HCT116 (cell line): Measurements from ENCODE around the gene IGFL3. TPM values are rescaled to one million over a fixed set of nuclear protein-coding genes. Genes with fewer than 3 reads are reported as not detected.

Source experiments
- ATAC-seq: fragments of 200-7000 bp; cut with Tn5 transposase; 2 replicates; pipeline ENCODE4 v1.9.1; 2020; ENCODE audit warnings: mild to moderate bottlenecking, moderate library complexity
- BruUV-seq: library from RNA; stranded (reverse); fragments of 400-500 nt; replicated peaks from 2 replicates; lab custom pipeline; 2021; lab: Mats Ljungman, UMichigan
- CTCF ChIA-PET: fragments of 300-600 bp; sonication (Branson Sonifier 250); formaldehyde crosslinking; loops from one replicate; lab custom pipeline; 2021; ENCODE audit warnings: antibody characterized with exemption; lab: Charles Lee
- POLR2A ChIA-PET: fragments of 300-600, 350-600 bp; sonication (Branson Sonifier 250); formaldehyde crosslinking; loops from one replicate; lab custom pipeline; 2021; ENCODE audit warnings: antibody characterized with exemption; lab: Charles Lee
- RAD21 ChIA-PET, 2 experiments: fragments of 300-600 bp; sonication (Branson Sonifier 250); formaldehyde crosslinking; loops; one replicate each; lab custom pipeline; 2023; ENCODE audit warnings: low total read pairs in 2 of 2; ENCODE audit not compliant: uncharacterized antibody in 2 of 2, unreplicated experiment in 2 of 2, low non-redundant PET in 1 of 2; lab: Charles Lee
- DNase-seq: peaks from one replicate; pipeline ENCODE4 v3.0.0-alpha.2; 2010; ENCODE audit warnings: low read depth, low spot score
- H2AFZ ChIP-seq: fragments of 200-600 bp; shearing (Covaris generic), sonication (generic); 2 replicates; pipeline ENCODE4 v1.6.1; 2017; ENCODE audit warnings: low read depth, mixed run types, mixed read lengths, antibody characterized with exemption, low read length; ENCODE audit not compliant: poor library complexity, severe bottlenecking
- H3K27ac ChIP-seq: 2 replicates; pipeline ENCODE4 v1.5.1; 2012; ENCODE audit warnings: low read depth, low read length
- H3K27me3 ChIP-seq: fragments of 200-600 bp; sonication (generic); 2 replicates; pipeline ENCODE4 v1.6.1; 2016; ENCODE audit warnings: mixed run types, low read length, mixed read lengths; ENCODE audit not compliant: insufficient read depth
- H3K36me3 ChIP-seq, 2 experiments: fragments of 200-500 bp in 1 of 2; fragments of 200-600 bp in 1 of 2; sonication (Bioruptor generic) in 1 of 2; sonication (generic) in 1 of 2; 2 replicates each; pipeline versions ENCODE4 v1.5.1 to v1.6.1; 2014 to 2016; ENCODE audit warnings: low read length in 2 of 2, inconsistent platforms in 1 of 2, mixed read lengths in 1 of 2, mixed run types in 1 of 2; ENCODE audit not compliant: insufficient read depth in 2 of 2, control insufficient read depth in 1 of 2
- H3K4me1 ChIP-seq, 2 experiments: fragments of 200-600 bp in 1 of 2; sonication (generic) in 1 of 2; 2 replicates each; pipeline versions ENCODE4 v1.5.1 to v1.6.1; 2012 to 2017; ENCODE audit warnings: low read length in 2 of 2, inconsistent platforms in 1 of 2, mild to moderate bottlenecking in 1 of 2, mixed read lengths in 1 of 2, mixed run types in 1 of 2, moderate library complexity in 1 of 2; ENCODE audit not compliant: insufficient read depth in 2 of 2, control insufficient read depth in 1 of 2
- H3K4me2 ChIP-seq: fragments of 200-600 bp; sonication (generic); 2 replicates; pipeline ENCODE4 v1.6.1; 2017; ENCODE audit warnings: mixed run types, low read length, mixed read lengths
- H3K4me3 ChIP-seq, 2 experiments: fragments of 200-600 bp in 1 of 2; sonication (generic) in 1 of 2; replicated peaks in 1 of 2; 2 replicates each; pipeline ENCODE4 v1.5.1; 2011 to 2016; ENCODE audit warnings: low read length in 2 of 2, control low read depth in 1 of 2, low read depth in 1 of 2, mild to moderate bottlenecking in 1 of 2, mixed read lengths in 1 of 2, mixed run types in 1 of 2
- H3K79me2 ChIP-seq: fragments of 200-600 bp; sonication (generic); 2 replicates; pipeline ENCODE4 v1.6.1; 2017; ENCODE audit warnings: mild to moderate bottlenecking, mixed run types, low read length, moderate library complexity, mixed read lengths; ENCODE audit not compliant: insufficient read depth
- H3K9ac ChIP-seq: fragments of 200-600 bp; sonication (generic); 2 replicates; pipeline ENCODE4 v1.6.1; 2016; ENCODE audit warnings: low read length, mixed read lengths
- H3K9me2 ChIP-seq: fragments of 200-600 bp; sonication (generic), shearing (Covaris generic); 2 replicates; pipeline ENCODE4 v1.6.1; 2017; ENCODE audit warnings: mixed run types, mild to moderate bottlenecking, moderate library complexity; ENCODE audit not compliant: insufficient read depth
- H3K9me3 ChIP-seq, 2 experiments: fragments of 200-500 bp in 1 of 2; fragments of 200-600 bp in 1 of 2; sonication (Bioruptor generic) in 1 of 2; sonication (generic) in 1 of 2; 2 replicates each; pipeline ENCODE4 v1.6.1; 2014 to 2017; ENCODE audit warnings: low read length in 2 of 2, mixed read lengths in 2 of 2, inconsistent platforms in 1 of 2, low read depth in 1 of 2, mild to moderate bottlenecking in 1 of 2, mixed run types in 1 of 2, moderate library complexity in 1 of 2; ENCODE audit not compliant: control insufficient read depth in 1 of 2, insufficient read depth in 1 of 2
- H4K20me1 ChIP-seq: fragments of 200-600 bp; sonication (generic), shearing (Covaris generic); 2 replicates; pipeline ENCODE4 v1.6.1; 2017; ENCODE audit warnings: mixed run types, mild to moderate bottlenecking, moderate library complexity; ENCODE audit not compliant: insufficient read depth
- ATF3 ChIP-seq: IDR thresholded peaks from 2 replicates; pipeline ENCODE4 v1.6.1; 2012
- CEBPB ChIP-seq: IDR thresholded peaks from 2 replicates; pipeline ENCODE4 v1.6.1; 2012; ENCODE audit warnings: low read depth
- FOSL1 ChIP-seq: IDR thresholded peaks from 2 replicates; pipeline ENCODE4 v1.6.1; 2012; ENCODE audit warnings: low read depth
- POLR2AphosphoS5 ChIP-seq: IDR thresholded peaks from 2 replicates; pipeline ENCODE4 v1.6.1; 2011; ENCODE audit warnings: mild to moderate bottlenecking, low read depth, low read length, moderate library complexity
- YY1 ChIP-seq: IDR thresholded peaks from 2 replicates; pipeline ENCODE4 v1.6.1; 2011; ENCODE audit warnings: low read length, low read depth, moderate library complexity, mild to moderate bottlenecking; ENCODE audit not compliant: insufficient replicate concordance; ENCODE audit errors: extremely low read depth
- ZNF274 ChIP-seq: fragments of 200-500 bp; sonication (Bioruptor generic); IDR thresholded peaks from 2 replicates; pipeline ENCODE4 v1.6.1; 2014; ENCODE audit warnings: mild to moderate bottlenecking, low read depth, low read length, inconsistent platforms
- intact Hi-C: fragments of 100-400 bp; cut with micrococcal nuclease; formaldehyde crosslinking; loops from 2 replicates; pipeline ENCODE4 v1.10.0; 2022
- total RNA-seq: library from RNA; stranded (reverse); gene quantifications from one replicate; pipeline ENCODE4 v1.2.1, GENCODE V29; 2021; ENCODE audit not compliant: unreplicated experiment

The IGFL3 gene
- total RNA-seq, 1 experiment from 2014 or later: not detected

GRCh38 chr19:46085888-46086287 is 38.6 kb downstream of the IGFL3 start:
- Histone ChIP-seq H3K4me3 (no peak overlapping the region), H3K9me3 (no peaks in the 10 kb centered on the region), H4K20me1 (no peaks in the 10 kb centered on the region), H3K36me3 (no peaks in the 10 kb centered on the region), H2AFZ (no peak overlapping the region), H3K27me3 (peaks cover 8% of the 10 kb centered on the region; the same call in 1 of the 2 replicates), H3K79me2 (no peaks in the 10 kb centered on the region), H3K9ac (no peak overlapping the region), H3K4me2 (no peak overlapping the region), H3K27ac (no peak overlapping the region), H3K9me2 (no peaks in the 10 kb centered on the region), H3K4me1 (peaks cover 0 to 6% of the 10 kb centered on the region in 2 experiments; a peak in 1 of 4 replicates)
- ChIA-PET RAD21 (no interaction called here), POLR2A (no interaction called here), CTCF (no interaction called here)
- intact Hi-C loops: loop anchor here (10.0 kb wide), 2 partner anchors 399 to 429 kb away; no protein-coding TSS in a partner anchor
- ATAC-seq (no peak), DNase-seq (no peak)
- no peak for TF ChIP-seq ZNF274
- BruUV-seq: no TSS peak

- H3K4me3 ChIP-seq: no peak overlapping the region
- no peak overlapping the region for H3K27ac ChIP-seq
- BruUV-seq: no TSS peak
- no peaks in the 10 kb centered on the region for H4K20me1 ChIP-seq
- DNase-seq (no peak), ATAC-seq (no peak)
- no peaks in the 10 kb centered on the region for H3K36me3 ChIP-seq
- no peaks in the 10 kb centered on the region for H3K9me2 ChIP-seq
- intact Hi-C loops: loop anchor here (1.0 to 10.0 kb wide), 4 partner anchors 107 to 432 kb away; no protein-coding TSS in a partner anchor
- TF ChIP-seq YY1 (no peak), CEBPB (no peak), ATF3 (no peak), FOSL1 (no peak), POLR2AphosphoS5 (no peak)
- no peak overlapping the region for H3K9ac ChIP-seq
- ChIA-PET CTCF (interaction anchor here (0.8 to 7.7 kb wide), 7 partner anchors 10 to 190 kb away, joined by 3 to 305 read pairs (median 4); no protein-coding TSS in a partner anchor), POLR2A (interaction anchor here (0.6 kb wide), 1 partner anchor 747 kb away, joined by 3 read pairs; no protein-coding TSS in a partner anchor), RAD21 (interaction anchor here (0.7 to 2.0 kb wide), 4 partner anchors 104 to 183 kb away, joined by 4 to 7 read pairs (median 4); no protein-coding TSS in a partner anchor)
- H3K27me3 ChIP-seq: peaks cover 25% of the 10 kb centered on the region; the same call in 1 of the 2 replicates
- no peak overlapping the region; the same call in 1 of the 2 replicates for H3K4me2 ChIP-seq
- peak overlapping the region; percentile 14 for H2AFZ ChIP-seq
- H3K4me1 ChIP-seq: peaks cover 3 to 6% of the 10 kb centered on the region in 2 experiments; a peak in 2 of 4 replicates
- H3K79me2 ChIP-seq: no peaks in the 10 kb centered on the region
- H3K9me3 ChIP-seq: no peaks in the 10 kb centered on the region
Measured at GRCh38 chr19:46082728-46083050, 41.8 kb downstream of the IGFL3 start.
